Measurements from ENCODE around the gene CCDC197. TPM values are rescaled to one million over a fixed set of nuclear protein-coding genes. Genes with fewer than 3 reads are reported as not detected.

CCDC197 gene
- polyA plus RNA-seq, 1 donor from 2014 or later, result not detected

- H3K9me2 ChIP-seq (ENCODE audit: insufficient read depth, low read length), result no peaks in the 10 kb centered on the region
- H3K27me3 ChIP-seq (ENCODE audit: insufficient read depth, low read depth, low read length), result no peaks in the 10 kb centered on the region
- H2AFZ ChIP-seq (ENCODE audit: low read depth, low read length), result no peak overlapping the region
- no peak overlapping the region for H3K4me2 ChIP-seq (ENCODE audit: low read length)
- H3K36me3 ChIP-seq (ENCODE audit: insufficient read depth, low read length), result no peaks in the 10 kb centered on the region
- no peak overlapping the region for H3K27ac ChIP-seq (ENCODE audit: low read length)
- H3K9ac ChIP-seq (ENCODE audit: low read length), result no peak overlapping the region
- H3K79me2 ChIP-seq (replicated peaks; ENCODE audit: insufficient read depth, low read length), result no peaks in the 10 kb centered on the region
- H3K4me3 ChIP-seq (ENCODE audit: low read length), result no peak overlapping the region
- no peaks in the 10 kb centered on the region for H3F3A ChIP-seq (ENCODE audit: insufficient read depth, low read length, poor library complexity, severe bottlenecking)
- no peaks in the 10 kb centered on the region for H3K9me3 ChIP-seq (ENCODE audit: low read length)
- H4K20me1 ChIP-seq (ENCODE audit: insufficient read depth), result no peaks in the 10 kb centered on the region
- no peak for TF ChIP-seq POLR2AphosphoS5 (IDR thresholded peaks at IDR 0.05)
- TF ChIP-seq EZH2 (IDR thresholded peaks at IDR 0.05; ENCODE audit: borderline replicate concordance, insufficient read depth, low read length, poor library complexity, severe bottlenecking), result no peak
- peak; percentile 21 for TF ChIP-seq CTCF (IDR thresholded peaks at IDR 0.05; ENCODE audit: poor library complexity, severe bottlenecking)
- TF ChIP-seq MXI1 (conservative IDR thresholded peaks at IDR 0.05; ENCODE audit: poor library complexity, severe bottlenecking), result no peak
- no peak for TF ChIP-seq REST (IDR thresholded peaks at IDR 0.05; ENCODE audit: borderline replicate concordance)
- no peak for TF ChIP-seq RAD21 (conservative IDR thresholded peaks at IDR 0.05)
- no peak for TF ChIP-seq TAF1 (IDR thresholded peaks at IDR 0.05; ENCODE audit: low read depth)
Measured at GRCh38 chr14:94005324-94006073, 8.4 kb downstream of the CCDC197 start.

- no peak overlapping the region for H3K27ac ChIP-seq (ENCODE audit: low read length)
- TF ChIP-seq EZH2 (IDR thresholded peaks at IDR 0.05; ENCODE audit: borderline replicate concordance, insufficient read depth, low read length, poor library complexity, severe bottlenecking), result no peak
- no peak for TF ChIP-seq EP300 (conservative IDR thresholded peaks at IDR 0.05; ENCODE audit: poor library complexity, severe bottlenecking)
- no peak for TF ChIP-seq MXI1 (conservative IDR thresholded peaks at IDR 0.05; ENCODE audit: poor library complexity, severe bottlenecking)
- TF ChIP-seq RAD21 (conservative IDR thresholded peaks at IDR 0.05), result no peak
- TF ChIP-seq CTCF (IDR thresholded peaks at IDR 0.05; ENCODE audit: poor library complexity, severe bottlenecking), result no peak
- TF ChIP-seq TAF1 (IDR thresholded peaks at IDR 0.05; ENCODE audit: low read depth), result no peak
- TF ChIP-seq REST (IDR thresholded peaks at IDR 0.05; ENCODE audit: borderline replicate concordance), result no peak
- TF ChIP-seq SMC3 (conservative IDR thresholded peaks at IDR 0.05; ENCODE audit: poor library complexity), result no peak
- TF ChIP-seq POLR2AphosphoS5 (IDR thresholded peaks at IDR 0.05), result no peak
- no peaks in the 10 kb centered on the region for H3F3A ChIP-seq (ENCODE audit: insufficient read depth, low read length, poor library complexity, severe bottlenecking)
- no peaks in the 10 kb centered on the region for H3K36me3 ChIP-seq (ENCODE audit: insufficient read depth, low read length)
- H4K20me1 ChIP-seq (ENCODE audit: insufficient read depth), result no peaks in the 10 kb centered on the region
- no peaks in the 10 kb centered on the region for H3K27me3 ChIP-seq (ENCODE audit: insufficient read depth, low read depth, low read length)
- no peak overlapping the region for H3K4me3 ChIP-seq (ENCODE audit: low read length)
- H2AFZ ChIP-seq (ENCODE audit: low read depth, low read length), result no peak overlapping the region
- no peaks in the 10 kb centered on the region for H3K9me3 ChIP-seq (ENCODE audit: low read length)
- H3K79me2 ChIP-seq (replicated peaks; ENCODE audit: insufficient read depth, low read length), result no peaks in the 10 kb centered on the region
- no peak overlapping the region for H3K9ac ChIP-seq (ENCODE audit: low read length)
- no peak overlapping the region for H3K4me2 ChIP-seq (ENCODE audit: low read length)
- no peaks in the 10 kb centered on the region for H3K9me2 ChIP-seq (ENCODE audit: insufficient read depth, low read length)
Measured at GRCh38 chr14:94008234-94008633, 11.1 kb downstream of the CCDC197 start.

Data from neural cell (in vitro differentiated cells).